ENCODE data around the gene SLC22A23. TPM values are rescaled to one million over a fixed set of nuclear protein-coding genes. Genes with fewer than 3 reads are reported as not detected.
A peak's percentile ranks its signal among the peaks of the same experiment; 100 is the strongest.

Gene SLC22A23
- total RNA-seq, 1 experiment from 2014 or later, result 6.8 TPM

DNA sequence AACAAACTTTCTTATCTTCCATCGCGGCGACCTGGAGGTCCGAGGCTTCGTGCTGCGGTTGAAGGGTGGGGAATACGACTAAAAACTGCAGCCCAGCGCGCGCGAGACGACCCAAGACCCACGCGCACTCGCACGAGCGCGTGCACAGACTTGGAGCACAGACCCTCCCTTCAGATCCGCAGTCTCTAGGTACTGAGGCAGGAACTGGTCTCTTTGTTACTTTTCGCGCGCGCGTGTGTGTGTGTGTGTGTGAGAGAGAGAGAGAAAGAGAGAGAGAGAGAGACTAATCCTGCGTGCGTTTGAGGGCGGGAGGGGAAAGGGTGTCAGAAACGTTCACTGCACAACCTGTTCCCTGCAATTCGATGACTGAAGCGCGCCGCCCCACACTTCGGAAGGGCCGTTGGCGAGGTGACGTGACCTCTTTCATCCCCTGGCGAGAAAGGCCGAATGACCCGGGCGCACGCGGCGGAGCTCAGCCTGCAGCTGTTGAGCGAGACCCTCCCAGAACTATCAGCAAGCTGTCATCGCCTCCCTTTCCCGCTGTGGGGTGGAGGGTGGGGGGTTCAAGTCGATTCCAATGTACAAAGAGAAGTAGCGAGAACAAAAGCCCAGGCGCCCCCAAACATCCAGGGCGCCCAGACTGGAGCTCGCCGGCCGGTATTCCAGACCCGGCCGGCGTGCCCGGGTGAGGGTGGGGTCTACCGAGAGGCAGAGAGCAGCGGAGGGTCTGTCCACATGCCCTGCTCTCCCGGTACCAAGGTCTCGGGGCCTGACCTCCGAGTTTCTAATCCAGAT is 227.9 kb downstream of the SLC22A23 start:
- H3K9me3 Mint-ChIP-seq, result peaks cover 0 to 2% of the 10 kb centered on the region in 2 experiments; a peak in 1 of 5 replicates
- H2BK15ac ChIP-seq (ENCODE audit: low read depth, low read length), result no peak overlapping the region
- no peaks in the 10 kb centered on the region for H3K9me3 ChIP-seq (ENCODE audit: control insufficient read depth, low read depth, low read length)
- H3K14ac ChIP-seq (ENCODE audit: insufficient read depth, low read length), result peak overlapping the region; percentile 44; the same call in 1 of the 2 replicates
- H3K79me2 ChIP-seq (ENCODE audit: insufficient read depth, low read length), result peaks cover 18% of the 10 kb centered on the region
- no CpG with 5 or more reads among the region's 62 CpGs for WGBS (ENCODE audit: extremely low coverage, insufficient read length, low lambda C conversion rate)
- no peak overlapping the region for H2AFZ ChIP-seq (ENCODE audit: low read length)
- H3K56ac ChIP-seq (ENCODE audit: insufficient read length, low read depth, low read length), result no peak overlapping the region
- H3K4me3 Mint-ChIP-seq, result peak overlapping the region; percentile 91 to 92
- no peak overlapping the region for H2BK120ac ChIP-seq (ENCODE audit: low read depth, low read length, poor library complexity, severe bottlenecking)
- H3K27ac Mint-ChIP-seq, result peak overlapping the region in 1 of 3 experiments; percentile 51; a peak in 4 of 7 replicates
- H3K79me1 ChIP-seq (ENCODE audit: insufficient read depth, low read depth, low read length, poor library complexity, severe bottlenecking), result peaks cover 4% of the 10 kb centered on the region
- H3K27ac ChIP-seq (ENCODE audit: insufficient read length, low read depth, low read length), result no peak overlapping the region
- peaks cover 47% of the 10 kb centered on the region for H3K23me2 ChIP-seq (ENCODE audit: insufficient read length, low read depth, low read length, poor library complexity, severe bottlenecking)
- no peak overlapping the region for H2BK12ac ChIP-seq (ENCODE audit: insufficient read length, low read depth, low read length)
- peak; percentile 63 for DNase-seq
- H2BK5ac ChIP-seq (ENCODE audit: insufficient read length, low read length), result no peak overlapping the region
- peaks cover 47 to 52% of the 10 kb centered on the region in 2 experiments for H3K4me1 Mint-ChIP-seq
- H3K4me2 ChIP-seq (ENCODE audit: insufficient read depth, insufficient read length, low read length), result peak overlapping the region; percentile 87
- peaks cover 43% of the 10 kb centered on the region for H3K27me3 Mint-ChIP-seq (ENCODE audit: low read depth)
- no peak overlapping the region for H4K5ac ChIP-seq (ENCODE audit: insufficient read length, low read depth, low read length)
- H4K91ac ChIP-seq (ENCODE audit: insufficient read length, low read depth, low read length), result no peak overlapping the region
- H3K4ac ChIP-seq (ENCODE audit: low read depth, low read length), result no peak overlapping the region
- H2BK20ac ChIP-seq (ENCODE audit: low read depth, low read length, poor library complexity, severe bottlenecking), result no peak overlapping the region
- peak overlapping the region; percentile 16 for H3K9ac ChIP-seq (ENCODE audit: extremely low read depth, insufficient read length, low read length)
- H2AK5ac ChIP-seq (ENCODE audit: insufficient read length, low read length), result no peak overlapping the region
- no peaks in the 10 kb centered on the region; the same call in 1 of the 2 replicates for H3K27me3 ChIP-seq (ENCODE audit: insufficient read depth, low read length)
- no peak overlapping the region for H4K8ac ChIP-seq (replicated peaks; ENCODE audit: insufficient read length, low read depth, low read length)
- peaks cover 4% of the 10 kb centered on the region; the same call in 1 of the 2 replicates for H3K4me1 ChIP-seq (ENCODE audit: insufficient read depth, low read length)
- peak overlapping the region; percentile 20 for H3K18ac ChIP-seq (ENCODE audit: insufficient read length, low read depth, low read length)
- no peak overlapping the region for H3K23ac ChIP-seq (ENCODE audit: insufficient read length, low read depth, low read length)
- no peaks in the 10 kb centered on the region for H4K20me1 ChIP-seq (ENCODE audit: control insufficient read depth, insufficient read depth, insufficient read length)
- TF ChIP-seq, protein P1, sequence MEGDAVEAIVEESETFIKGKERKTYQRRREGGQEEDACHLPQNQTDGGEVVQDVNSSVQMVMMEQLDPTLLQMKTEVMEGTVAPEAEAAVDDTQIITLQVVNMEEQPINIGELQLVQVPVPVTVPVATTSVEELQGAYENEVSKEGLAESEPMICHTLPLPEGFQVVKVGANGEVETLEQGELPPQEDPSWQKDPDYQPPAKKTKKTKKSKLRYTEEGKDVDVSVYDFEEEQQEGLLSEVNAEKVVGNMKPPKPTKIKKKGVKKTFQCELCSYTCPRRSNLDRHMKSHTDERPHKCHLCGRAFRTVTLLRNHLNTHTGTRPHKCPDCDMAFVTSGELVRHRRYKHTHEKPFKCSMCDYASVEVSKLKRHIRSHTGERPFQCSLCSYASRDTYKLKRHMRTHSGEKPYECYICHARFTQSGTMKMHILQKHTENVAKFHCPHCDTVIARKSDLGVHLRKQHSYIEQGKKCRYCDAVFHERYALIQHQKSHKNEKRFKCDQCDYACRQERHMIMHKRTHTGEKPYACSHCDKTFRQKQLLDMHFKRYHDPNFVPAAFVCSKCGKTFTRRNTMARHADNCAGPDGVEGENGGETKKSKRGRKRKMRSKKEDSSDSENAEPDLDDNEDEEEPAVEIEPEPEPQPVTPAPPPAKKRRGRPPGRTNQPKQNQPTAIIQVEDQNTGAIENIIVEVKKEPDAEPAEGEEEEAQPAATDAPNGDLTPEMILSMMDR (conservative IDR thresholded peaks at IDR 0.05), result no peak
- H3T11ph ChIP-seq (ENCODE audit: low read length), result no peak overlapping the region
- H3K36me3 Mint-ChIP-seq (ENCODE audit: insufficient read depth in 1 of 3, low read depth in 3 of 3), result peaks cover 16 to 19% (median 16%) of the 10 kb centered on the region in 3 experiments
